ENCODE results near the gene BAG2.

Gene BAG2

DNA sequence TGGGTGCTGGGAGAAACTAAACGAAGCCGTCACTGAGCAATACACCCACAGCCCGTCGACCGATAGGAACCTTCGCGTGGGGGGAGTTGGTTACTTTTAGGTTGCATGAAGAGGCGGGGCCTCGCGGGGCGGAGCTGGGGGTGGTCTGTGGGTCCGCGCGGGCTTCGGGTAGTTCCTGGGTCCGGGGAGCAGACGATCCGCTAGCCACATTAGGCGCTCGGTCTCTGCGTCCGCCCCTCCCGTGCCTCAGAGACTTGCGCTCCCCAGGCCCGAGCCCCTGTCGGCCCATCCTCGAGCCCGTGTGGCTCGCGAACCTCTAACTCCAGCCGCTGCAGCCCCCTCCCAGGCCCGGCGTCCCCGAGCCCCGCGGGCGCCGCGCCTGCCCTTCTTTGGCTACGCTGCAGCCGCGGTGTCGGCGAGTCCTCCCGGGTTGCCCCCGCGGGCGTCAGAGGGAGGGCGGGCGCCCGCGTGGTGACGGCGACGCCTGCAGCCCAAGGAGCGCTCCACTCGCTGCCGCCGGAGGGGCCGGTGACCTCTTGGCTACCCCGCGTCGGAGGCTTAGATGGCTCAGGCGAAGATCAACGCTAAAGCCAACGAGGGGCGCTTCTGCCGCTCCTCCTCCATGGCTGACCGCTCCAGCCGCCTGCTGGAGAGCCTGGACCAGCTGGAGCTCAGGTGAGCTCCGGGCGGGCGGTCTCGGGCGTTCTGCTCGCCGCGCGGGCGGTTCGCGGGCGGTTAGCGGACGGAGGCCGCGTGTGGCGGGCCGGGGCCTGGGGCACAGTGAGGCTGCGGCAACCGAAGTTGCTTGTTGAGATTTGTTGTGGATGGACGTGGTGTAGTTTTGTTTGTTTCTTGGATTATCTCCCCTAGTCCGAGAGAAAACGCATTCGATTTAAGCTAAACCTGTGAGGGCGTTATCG lies at the start of gene BAG2:
Gene BAG2 (plus strand): TSS at position 191 of the 920 bp plus-strand sequence. CDS start 372 bp downstream, at position 563.
- peak; percentile 93 for FAIRE-seq

DNA sequence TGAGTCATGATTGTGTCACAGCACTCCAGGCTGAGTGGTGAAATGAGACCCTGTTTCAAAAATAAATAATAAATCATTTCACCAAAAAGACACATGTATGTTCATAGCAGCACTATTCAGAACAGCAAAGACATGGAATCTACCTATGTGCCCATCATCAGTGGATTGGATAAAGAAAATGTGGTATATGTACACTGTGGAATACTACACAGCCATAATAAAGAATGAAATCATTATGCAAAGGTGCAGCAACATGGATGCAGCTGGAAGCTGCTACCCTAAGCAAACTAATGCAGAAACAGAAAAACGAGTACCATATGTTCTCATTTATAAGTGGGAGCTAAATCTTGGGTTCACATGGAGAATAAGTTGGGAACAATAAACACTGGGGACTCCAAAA lies 49.0 kb upstream of the BAG2 start:
- FAIRE-seq = no peak

DNA sequence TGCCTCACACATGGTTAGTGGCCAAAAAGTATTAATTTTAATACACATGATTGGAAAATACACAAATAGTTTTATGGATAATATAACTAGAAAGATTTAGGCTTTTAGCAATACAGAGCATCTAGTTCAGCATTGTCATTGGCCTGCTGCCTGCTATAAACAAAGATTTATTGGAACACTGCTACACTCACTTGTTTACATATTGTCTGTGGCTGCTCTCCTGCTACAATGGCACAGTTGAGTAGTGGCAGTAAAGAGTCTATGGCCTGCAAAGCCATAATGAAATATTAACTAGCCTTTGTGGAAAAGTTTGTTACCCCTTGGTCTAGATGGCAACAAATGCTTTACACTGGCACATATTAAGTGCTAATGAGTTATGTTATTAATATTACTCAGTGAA lies 44.4 kb upstream of the BAG2 start:
- no peak for FAIRE-seq

DNA sequence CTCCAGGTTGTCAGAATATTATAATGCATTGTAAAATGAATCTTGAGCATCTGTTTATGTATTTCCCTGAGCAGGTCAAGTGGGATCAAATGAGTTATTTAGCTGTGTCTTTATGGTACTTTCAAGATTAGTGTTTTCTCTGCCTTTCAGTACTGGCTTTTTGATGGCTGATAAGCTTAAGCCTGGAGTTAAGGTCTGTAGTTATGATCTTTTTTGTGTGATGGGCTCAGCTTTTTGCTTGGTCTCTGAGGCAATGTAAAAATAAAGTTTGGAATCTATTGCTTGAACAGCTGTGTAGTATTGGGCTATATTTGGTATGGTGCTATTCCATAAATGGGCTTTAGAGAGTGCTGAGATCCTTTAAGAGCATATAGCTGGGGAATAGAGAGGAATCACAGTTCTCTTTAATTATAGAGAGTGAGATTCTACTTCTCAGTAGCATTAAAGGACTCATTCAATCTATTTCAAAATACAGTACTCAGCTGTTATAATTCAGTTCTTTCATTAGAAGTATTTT lies 41.4 kb upstream of the BAG2 start:
- FAIRE-seq = no peak

DNA sequence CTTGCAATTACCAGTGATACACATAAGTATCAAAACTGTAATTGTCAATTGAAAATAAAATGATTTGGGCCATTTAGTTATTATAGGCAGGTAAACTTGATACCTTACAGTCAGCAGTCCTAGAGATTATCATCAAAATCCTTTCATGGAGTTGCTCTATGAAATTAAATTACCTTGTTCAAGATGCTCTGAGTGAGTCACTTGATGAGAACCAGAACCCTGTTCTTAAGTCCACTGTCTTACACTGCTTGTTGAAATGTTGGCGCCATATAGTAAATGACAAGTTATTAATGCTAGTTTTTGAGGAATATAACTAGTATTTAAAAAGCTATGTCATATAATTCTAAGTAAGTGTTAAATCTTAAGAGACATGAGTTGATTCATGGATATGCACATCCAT lies 37.2 kb upstream of the BAG2 start:
- no peak for FAIRE-seq

DNA sequence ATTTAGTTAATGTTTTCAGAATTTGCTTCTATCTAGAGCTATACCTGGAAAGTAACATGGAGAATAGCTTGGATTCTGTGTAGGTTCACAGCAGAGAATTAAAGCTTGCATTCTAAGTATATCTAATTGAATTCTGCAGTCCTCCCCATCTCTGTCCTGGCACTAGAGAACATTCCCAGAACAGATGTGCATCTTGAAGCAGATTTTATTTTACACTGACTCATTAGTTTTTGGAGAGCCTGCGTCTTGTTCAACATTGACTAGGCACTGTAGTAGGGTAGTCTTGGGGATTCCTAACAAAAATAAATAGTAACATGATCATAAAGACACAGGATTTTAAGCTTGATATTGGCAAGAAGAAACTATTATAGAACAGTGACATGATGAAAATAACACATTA lies 36.2 kb upstream of the BAG2 start:
- FAIRE-seq = no peak

- no peak for FAIRE-seq
Measured at GRCh38 chr6:57137350-57137749, 34.8 kb upstream of the BAG2 start.

GRCh38 chr6:57138026-57138425 lies 34.1 kb upstream of the BAG2 start:
- no peak for FAIRE-seq

DNA sequence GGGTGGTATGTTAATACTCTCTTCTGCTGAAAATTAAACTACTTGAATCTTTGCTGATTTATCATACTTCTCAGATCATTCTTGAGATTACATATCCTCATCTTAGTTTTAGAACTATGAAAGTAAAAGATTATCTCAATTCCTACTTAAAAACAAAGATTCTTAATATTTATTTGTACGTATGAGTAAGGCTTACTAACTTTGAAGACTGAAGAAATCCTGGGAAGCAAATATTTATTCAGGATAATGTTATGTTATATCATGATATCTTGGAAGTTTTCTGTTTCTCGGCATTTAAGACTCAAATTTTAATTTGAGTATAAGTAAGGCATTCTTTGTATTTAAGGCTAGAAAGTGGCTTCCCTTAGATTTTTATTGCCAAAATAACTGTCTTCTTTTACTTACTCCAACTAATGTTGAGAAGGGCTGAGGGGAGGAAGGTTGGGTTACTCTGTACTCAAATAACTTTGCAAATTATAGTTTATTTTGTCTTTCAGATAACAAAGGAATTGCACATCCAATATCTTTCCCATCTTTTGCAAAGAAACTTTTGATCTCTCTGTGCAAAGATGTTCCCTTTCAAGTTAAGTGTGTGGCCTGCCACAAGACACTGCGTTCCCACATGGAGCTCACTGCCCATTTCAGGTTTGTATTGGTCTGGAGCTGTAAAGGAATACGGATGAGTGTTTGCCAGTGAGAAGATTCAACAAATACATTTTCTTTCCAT lies 30.5 kb upstream of the BAG2 start:
- no peak for FAIRE-seq

GRCh38 chr6:57142178-57142525 lies 30.0 kb upstream of the BAG2 start:
- no peak for FAIRE-seq

- FAIRE-seq = no peak
Measured at GRCh38 chr6:57143690-57144089, 28.4 kb upstream of the BAG2 start.

GRCh38 chr6:57147401-57147800 lies 24.7 kb upstream of the BAG2 start:
- FAIRE-seq = no peak

- FAIRE-seq = no peak
Measured at GRCh38 chr6:57147955-57148858, 23.9 kb upstream of the BAG2 start.

DNA sequence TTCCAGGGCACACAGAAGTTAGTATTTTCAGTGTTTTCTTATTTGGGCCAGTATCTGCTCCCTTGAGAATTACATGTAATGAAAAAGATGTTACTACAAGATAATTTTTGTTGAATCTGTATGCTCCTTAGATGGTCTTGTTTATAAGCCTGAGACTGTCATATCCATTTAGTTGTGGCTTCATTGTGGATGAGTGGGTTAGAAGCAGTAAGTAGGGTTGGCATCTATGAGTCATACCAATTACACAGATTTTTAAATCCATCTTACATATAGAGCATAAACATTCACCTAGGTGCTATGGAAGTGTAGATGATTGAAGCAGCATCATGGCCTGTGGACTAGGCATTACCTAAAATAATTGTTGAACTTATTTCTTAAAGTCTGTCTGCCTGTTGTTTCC lies 13.5 kb upstream of the BAG2 start:
- FAIRE-seq = no peak

GRCh38 chr6:57159127-57159526 lies 13.0 kb upstream of the BAG2 start:
- FAIRE-seq = no peak

- no peak for FAIRE-seq
Measured at GRCh38 chr6:57162028-57162427, 10.1 kb upstream of the BAG2 start.

DNA sequence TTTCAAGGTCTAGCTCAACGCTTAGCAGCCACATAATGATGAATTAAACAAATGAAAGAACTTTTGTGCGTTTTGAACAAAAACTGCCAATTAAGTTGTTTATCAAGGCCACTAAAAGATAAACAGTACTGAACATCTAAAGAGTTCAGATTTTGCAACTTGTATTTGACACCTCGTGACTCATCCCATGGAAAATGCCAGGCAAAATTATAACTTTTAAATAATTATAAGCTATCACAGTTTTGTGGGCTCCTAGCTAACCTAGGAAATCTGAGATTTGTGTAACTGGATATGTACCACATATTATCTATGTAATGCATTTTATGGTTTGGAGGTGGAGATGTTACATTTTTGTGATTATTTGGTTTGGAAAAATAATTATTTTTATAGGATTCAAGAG lies 9.6 kb upstream of the BAG2 start:
- FAIRE-seq = no peak

- no peak for FAIRE-seq
Measured at GRCh38 chr6:57163956-57164355, 8.2 kb upstream of the BAG2 start.

GRCh38 chr6:57165080-57165479 lies 7.0 kb upstream of the BAG2 start:
- no peak for FAIRE-seq

- FAIRE-seq = no peak
Measured at GRCh38 chr6:57173056-57173885, 1.1 kb downstream of the BAG2 start.

- peak; percentile 95 for FAIRE-seq
Measured at GRCh38 chr6:57173886-57174510, 1.9 kb downstream of the BAG2 start.

- no peak for FAIRE-seq
Measured at GRCh38 chr6:57174511-57174907, 2.4 kb downstream of the BAG2 start.

Data from G401.6 (cell line).